ENCODE measurements around the gene TALDO1. TPM values are rescaled to one million over a fixed set of nuclear protein-coding genes. Genes with fewer than 3 reads are reported as not detected.
A peak's percentile ranks its signal among the peaks of the same experiment; 100 is the strongest.

TALDO1 gene
- total RNA-seq, 2 donors from 2014 or later: 90.3 to 111 TPM

- TF ChIP-seq CTCF (IDR thresholded peaks at IDR 0.05): no peak
- H3K4me1 ChIP-seq: no peaks in the 10 kb centered on the region
- H3K9me3 ChIP-seq: no peaks in the 10 kb centered on the region
- H3K27me3 ChIP-seq: no peaks in the 10 kb centered on the region
- H3K4me3 ChIP-seq: no peak overlapping the region
- H3K27ac ChIP-seq: no peak overlapping the region
- DNase-seq (ENCODE audit: low spot score): no peak
- H3K36me3 ChIP-seq: peaks cover 60% of the 10 kb centered on the region
These were observed 17.2 kb downstream of the TALDO1 start for GRCh38 chr11:764322-765024.

- DNase-seq (ENCODE audit: low spot score): no peak
- Histone ChIP-seq H3K27ac (no peak overlapping the region), H3K36me3 (peaks cover 53% of the 10 kb centered on the region), H3K4me1 (no peaks in the 10 kb centered on the region), H3K27me3 (no peaks in the 10 kb centered on the region), H3K9me3 (no peaks in the 10 kb centered on the region), H3K4me3 (no peak overlapping the region)
- TF ChIP-seq CTCF (IDR thresholded peaks at IDR 0.05): peak; percentile 54 to 70
These were observed 17.9 kb downstream of the TALDO1 start for GRCh38 chr11:765025-765801.

- Histone ChIP-seq H3K27ac (no peak overlapping the region), H3K4me3 (no peak overlapping the region), H3K9me3 (no peaks in the 10 kb centered on the region), H3K4me1 (no peaks in the 10 kb centered on the region), H3K36me3 (peaks cover 52% of the 10 kb centered on the region), H3K27me3 (no peaks in the 10 kb centered on the region)
- DNase-seq (ENCODE audit: low spot score): no peak
- TF ChIP-seq CTCF (IDR thresholded peaks at IDR 0.05): no peak
These were observed 18.5 kb downstream of the TALDO1 start for GRCh38 chr11:765802-766091.

GRCh38 chr11:766106-766935 is 19.1 kb downstream of the TALDO1 start:
- Histone ChIP-seq H3K27me3 (no peaks in the 10 kb centered on the region), H3K4me3 (no peak overlapping the region), H3K27ac (no peak overlapping the region), H3K9me3 (no peaks in the 10 kb centered on the region), H3K36me3 (peaks cover 52% of the 10 kb centered on the region), H3K4me1 (no peaks in the 10 kb centered on the region)
- DNase-seq (ENCODE audit: low spot score): no peak
- no peak for TF ChIP-seq CTCF (IDR thresholded peaks at IDR 0.05)

GRCh38 chr11:766936-767210 is 19.6 kb downstream of the TALDO1 start:
- no peaks in the 10 kb centered on the region for H3K27me3 ChIP-seq
- no peak overlapping the region for H3K27ac ChIP-seq
- H3K4me1 ChIP-seq: no peaks in the 10 kb centered on the region
- DNase-seq (ENCODE audit: low spot score): no peak
- H3K4me3 ChIP-seq: no peak overlapping the region
- H3K9me3 ChIP-seq: no peaks in the 10 kb centered on the region
- no peak for TF ChIP-seq CTCF (IDR thresholded peaks at IDR 0.05)
- H3K36me3 ChIP-seq: peaks cover 52% of the 10 kb centered on the region

Measured in right atrium auricular region (tissue), 2 donors.